ENCODE data around the gene TMEM223.
"Not testable (repeated sequence)": the region's sequence is repeated elsewhere in the genome, so short reads cannot be mapped to it uniquely, and the experiment has no call there.

The TMEM223 gene

DNA sequence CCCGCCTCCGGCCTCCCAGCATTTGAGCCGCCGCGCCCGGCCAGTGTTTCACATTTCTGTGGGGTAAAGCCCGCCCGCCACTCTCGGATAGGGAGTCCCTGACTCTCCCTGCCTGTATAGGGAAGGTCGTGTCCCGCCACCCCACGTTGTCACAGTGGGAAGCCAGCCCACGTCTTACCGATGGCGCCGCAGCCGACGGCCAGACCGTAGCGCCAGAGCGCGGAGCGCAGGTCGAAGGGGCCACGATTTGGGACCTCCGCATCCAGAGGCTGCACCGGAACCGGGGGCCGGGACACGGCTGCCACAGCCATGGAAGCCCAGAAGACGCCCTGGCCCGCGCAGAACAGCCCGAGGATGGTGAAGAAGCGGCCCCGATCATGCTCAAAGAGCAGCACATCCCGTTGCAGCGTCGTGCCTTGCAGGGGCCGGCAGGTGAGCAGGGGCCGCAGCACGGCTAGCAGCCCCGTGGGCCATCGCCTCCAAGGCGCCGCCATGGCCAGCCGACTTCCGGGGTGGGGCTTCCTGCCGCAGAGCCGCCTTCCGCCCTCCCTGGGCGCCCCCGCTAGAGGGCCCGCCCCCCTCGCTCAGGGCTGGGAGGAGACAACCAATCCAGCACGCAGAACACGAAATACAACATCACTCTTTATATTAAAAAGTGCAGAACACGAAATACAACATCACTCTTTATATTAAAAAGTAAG, at the start of gene TMEM223:
Gene TMEM223 (minus strand): TSS at position 506 of the 701 bp plus-strand sequence. CDS start 12 bp downstream, at position 494.
- DNase-seq (ENCODE audit: low spot score) = peak; percentile 95

DNA sequence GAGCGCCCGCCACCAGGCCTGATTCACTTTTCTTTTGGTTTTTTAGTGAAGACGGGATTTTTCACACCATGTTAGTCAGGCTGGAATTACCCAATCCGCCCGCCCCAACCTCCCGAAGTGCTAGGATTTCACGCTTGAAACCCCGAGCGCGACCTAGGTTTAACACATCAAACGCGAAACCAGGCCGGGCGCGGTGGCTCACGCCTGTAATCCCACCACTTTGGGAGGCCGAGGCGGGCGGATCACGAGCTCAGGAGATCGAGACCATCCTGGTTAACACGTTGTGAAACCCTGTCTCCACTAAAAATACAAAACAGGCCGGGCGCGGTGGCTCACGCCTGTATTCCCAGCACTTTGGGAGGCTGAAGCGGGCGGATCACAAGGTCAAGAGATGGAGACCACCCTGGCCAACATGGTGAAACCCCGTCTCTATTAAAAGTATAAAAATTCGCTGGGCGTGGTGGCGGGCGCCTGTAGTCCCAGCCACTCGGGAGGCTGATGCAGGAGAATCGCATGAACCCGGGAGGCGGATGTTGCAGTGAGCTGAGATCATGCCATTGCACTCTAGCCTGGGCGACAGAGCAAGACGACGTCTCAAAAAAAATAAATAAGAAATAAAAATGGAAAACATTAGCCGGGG, 49.0 kb upstream of the TMEM223 start:
- DNase-seq (ENCODE audit: low spot score) = peak; percentile 25

DNA sequence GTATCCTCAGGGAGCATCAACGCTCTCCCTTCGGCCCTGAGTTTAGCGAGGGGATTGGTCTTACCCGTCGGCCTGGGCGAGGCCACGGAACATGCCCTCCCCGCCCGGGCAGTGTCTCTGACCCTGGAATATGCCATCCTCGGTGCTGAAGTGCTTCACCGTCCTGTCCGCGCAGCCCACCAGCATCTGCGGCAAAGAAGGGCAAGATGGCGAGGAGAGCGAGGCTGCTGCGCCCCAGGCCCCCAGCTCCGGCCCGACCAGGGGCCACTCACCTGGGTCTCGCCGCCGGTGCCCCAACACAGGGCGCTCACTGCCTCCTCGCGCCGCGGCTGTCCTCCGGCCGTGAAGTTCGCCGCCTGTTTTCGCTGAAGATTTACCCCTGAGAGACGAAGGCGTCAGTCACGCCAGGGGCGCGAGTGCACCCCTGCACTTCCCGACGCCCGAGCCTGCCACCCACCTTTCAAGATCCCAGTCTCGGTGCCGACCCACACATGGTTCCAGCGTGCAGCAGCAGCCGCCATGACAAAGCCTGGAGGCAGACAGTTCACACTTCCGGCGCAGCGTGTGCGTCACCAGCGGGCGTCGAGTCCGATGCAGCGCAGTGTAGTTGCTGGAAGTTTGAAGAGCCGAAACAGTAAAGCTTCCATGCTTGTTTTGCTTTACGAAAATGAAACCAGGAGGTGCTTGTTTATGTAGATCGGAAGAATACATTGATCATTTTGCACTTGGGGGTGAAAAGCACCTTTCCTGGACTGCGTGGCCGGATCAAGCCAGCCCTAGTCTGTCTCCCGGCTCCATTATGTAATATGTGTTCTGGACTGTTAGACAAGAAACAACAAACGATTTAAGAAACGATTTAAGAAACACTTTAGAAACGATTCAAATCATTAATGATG, 47.5 kb upstream of the TMEM223 start, which contains the start of gene WDR74:
Gene WDR74 (minus strand): TSS at position 541 of the 896 bp plus-strand sequence. CDS start 20 bp downstream, at position 521.
- peak; percentile 86 for DNase-seq (ENCODE audit: low spot score)

DNA sequence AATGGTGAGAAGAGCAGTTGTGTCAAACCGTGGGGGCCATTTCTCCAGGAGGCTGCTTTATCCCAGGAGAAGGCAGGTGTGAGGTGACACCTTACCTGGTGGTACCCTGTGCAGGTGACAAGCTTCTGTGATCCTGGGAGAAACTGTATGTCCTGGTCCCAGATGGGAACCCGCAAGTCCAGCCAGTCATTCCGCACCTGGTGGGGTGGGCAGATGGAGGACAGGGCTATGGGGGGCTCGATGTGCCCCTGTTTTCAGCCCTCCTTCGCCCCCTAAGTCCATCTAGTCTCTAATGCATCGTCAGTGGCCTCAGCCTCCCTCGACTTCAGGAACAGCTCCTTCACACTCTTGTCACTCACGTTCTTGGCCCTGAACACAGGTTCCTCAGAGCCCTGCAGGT, 43.5 kb upstream of the TMEM223 start:
- DNase-seq (ENCODE audit: low spot score) = no peak

GRCh38 chr11:62832336-62833234, 40.8 kb upstream of the TMEM223 start, which contains the start of gene TEX54:
Gene TEX54, minus strand, starts transcription at chr11:62832841.
- DNase-seq (ENCODE audit: low spot score) = peak; percentile 32

DNA sequence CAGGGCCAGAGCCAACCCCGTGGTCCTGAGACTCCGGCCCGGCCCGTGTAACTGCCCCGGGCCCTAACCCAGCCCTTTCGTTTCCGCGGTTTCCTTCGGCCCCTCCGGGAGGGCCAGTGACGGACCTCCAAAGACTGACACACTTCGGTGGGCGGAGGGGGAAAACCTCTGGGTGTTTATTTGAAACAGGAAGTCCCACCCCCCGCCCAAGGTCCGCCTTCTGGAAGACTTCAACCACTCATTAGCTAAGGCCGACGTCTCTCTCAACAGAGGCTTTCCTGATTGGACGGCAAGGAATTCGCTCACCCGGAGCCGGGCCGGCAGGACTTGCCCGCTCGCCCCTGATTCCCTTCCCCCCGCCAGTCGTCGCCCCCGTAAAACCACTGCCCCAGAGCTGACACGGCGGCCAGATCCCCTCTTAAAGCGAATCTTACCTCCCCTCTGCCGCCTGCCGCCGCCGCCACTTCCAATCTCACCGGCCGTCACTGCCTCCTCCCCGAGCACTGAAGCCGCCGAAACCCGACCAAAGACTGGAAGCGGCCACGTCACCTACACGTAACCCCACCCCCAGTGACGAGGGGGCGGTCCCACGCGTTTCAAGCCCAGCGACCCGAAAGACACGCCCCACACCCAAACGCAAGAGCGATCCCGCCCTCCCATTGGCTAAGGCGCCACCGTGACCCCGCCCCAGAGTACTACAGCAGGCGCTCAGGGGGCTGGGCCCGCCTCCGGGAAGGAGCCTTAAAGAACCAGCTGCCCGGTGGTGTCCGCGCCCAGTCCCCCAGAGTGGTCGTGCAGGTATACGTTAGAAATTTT, 39.9 kb upstream of the TMEM223 start, which contains the start of gene STX5:
Gene STX5 (minus strand): TSS at position 532 of the 816 bp plus-strand sequence. CDS start 808 bp downstream, outside the sequence.
- peak; percentile 97 for DNase-seq (ENCODE audit: low spot score)

- no peak for DNase-seq (ENCODE audit: low spot score)
These were observed 39.2 kb upstream of the TMEM223 start for GRCh38 chr11:62830904-62831519.

GRCh38 chr11:62828130-62828529, 36.3 kb upstream of the TMEM223 start:
- not testable (repeated sequence) for DNase-seq (ENCODE audit: low spot score)

- no peak for DNase-seq (ENCODE audit: low spot score)
These were observed 31.9 kb upstream of the TMEM223 start for GRCh38 chr11:62823677-62824076.

DNA sequence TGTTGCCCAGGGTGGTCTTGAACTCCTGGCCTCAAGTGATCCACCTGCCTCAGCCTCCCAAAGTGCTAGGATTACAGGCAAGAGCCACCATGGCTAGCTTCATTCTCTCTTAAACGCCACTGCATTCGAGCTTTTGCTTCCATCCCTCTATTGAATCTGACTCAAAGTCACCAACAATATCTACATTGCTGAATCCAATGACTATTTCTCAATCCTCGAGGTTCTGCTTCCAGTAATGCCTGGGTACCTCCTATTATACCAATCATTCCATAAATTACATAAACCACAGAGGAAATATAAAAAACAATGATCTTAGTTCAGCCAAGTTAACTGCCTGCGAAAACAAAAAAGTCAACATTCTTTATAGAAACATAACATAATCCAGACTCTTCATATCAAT, 25.3 kb upstream of the TMEM223 start:
- DNase-seq (ENCODE audit: low spot score) = no peak

GRCh38 chr11:62816557-62816956, 24.8 kb upstream of the TMEM223 start:
- DNase-seq (ENCODE audit: low spot score) = no peak

GRCh38 chr11:62811659-62812058, 19.9 kb upstream of the TMEM223 start:
- no peak for DNase-seq (ENCODE audit: low spot score)

GRCh38 chr11:62810748-62811147, 18.9 kb upstream of the TMEM223 start:
- DNase-seq (ENCODE audit: low spot score) = no peak

GRCh38 chr11:62806611-62807121, 14.9 kb upstream of the TMEM223 start:
- DNase-seq (ENCODE audit: low spot score) = peak; percentile 46

DNA sequence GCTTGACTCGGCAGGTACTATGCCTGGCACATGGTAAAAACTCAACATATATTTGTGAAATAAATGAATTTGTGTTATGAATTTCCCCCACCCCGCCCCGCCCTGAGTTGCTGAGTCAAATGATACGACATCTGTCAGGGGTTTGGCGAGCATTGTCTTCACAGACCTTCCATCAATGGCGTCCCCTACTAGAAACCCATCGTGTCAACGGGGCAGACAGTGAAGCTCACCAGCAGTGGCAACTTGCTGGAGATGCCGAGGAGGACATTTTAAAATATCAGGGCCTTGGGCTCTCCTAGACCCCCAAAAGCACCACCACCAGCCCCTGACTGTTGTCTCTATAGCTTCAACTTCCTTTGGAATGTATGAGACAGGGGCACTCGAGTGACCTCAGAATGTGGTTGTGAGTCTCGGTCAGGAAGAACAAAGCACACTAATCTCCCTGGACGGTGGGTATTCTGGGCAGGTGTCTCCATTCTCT, 14.2 kb upstream of the TMEM223 start:
- DNase-seq (ENCODE audit: low spot score) = no peak

GRCh38 chr11:62805076-62805892, 13.5 kb upstream of the TMEM223 start, which contains the start of gene NXF1:
Gene NXF1, minus strand, starts transcription at chr11:62805440. Its CDS starts 84 bp downstream, at chr11:62805356.
- peak; percentile 100 for DNase-seq (ENCODE audit: low spot score)

DNA sequence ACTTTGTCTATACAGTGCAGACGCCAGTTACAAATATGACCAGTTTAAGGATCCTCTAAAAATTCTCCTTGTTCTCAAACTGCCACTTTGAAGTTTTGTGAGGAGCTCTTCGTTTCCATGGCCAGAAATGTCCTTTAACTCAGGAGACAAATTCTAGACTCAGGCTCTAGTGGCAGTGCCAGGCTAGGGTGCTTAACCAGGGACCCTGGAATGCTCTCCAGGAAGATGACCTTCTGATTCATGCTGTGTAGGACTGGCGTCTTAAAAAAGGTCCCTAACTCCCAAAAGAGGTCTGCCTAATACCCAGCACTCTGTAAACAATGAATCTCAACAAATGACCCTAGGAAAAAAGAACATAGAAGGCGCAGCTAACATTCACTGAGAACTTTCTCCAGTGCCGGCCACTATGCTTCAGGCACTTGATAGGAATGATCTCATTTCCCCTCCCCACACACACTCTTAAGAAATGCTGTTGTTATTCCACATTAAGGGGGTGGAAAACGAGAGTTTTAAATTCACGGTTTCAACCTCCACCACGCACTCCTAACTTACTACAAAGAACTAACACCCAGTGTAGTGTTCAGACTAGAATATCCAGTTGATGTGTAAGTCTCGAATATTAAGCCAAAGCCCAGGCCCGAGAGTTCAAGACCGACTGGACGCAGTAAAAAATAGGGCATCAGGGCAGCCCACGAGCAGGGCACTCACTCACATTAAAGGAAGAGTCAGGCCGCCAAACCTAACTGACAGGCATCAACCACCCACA, 12.7 kb upstream of the TMEM223 start:
- peak; percentile 54 for DNase-seq (ENCODE audit: low spot score)

DNA sequence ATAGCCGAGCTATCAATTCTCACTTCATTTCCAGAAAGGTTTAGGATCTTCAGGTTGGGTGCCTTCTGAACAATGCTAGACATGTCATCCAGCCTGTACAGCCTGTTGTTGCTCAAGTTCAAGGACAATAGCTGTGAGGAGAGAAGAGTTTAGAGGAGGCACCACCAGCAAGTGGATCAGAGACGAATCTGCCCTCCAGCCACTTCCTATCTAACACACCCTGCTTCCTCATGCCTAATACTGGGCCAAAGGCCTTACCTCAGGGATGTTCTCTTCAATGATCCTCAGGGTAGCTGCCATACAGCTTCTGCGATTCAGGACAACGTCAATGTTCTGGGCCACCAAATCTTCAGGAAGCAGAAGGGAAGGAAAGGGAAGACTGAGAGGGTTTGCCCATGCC, 9.3 kb upstream of the TMEM223 start:
- no peak for DNase-seq (ENCODE audit: low spot score)

Data from AG20443 (cell line).